PC-3 (cell line): ENCODE measurements around the gene RPL13A.

Source experiments
- CTCF ChIP-seq: fragments of 300-600 bp; sonication (generic); conservative IDR thresholded peaks from 2 replicates; pipeline ENCODE4 v1.5.1; 2017; ENCODE audit warnings: antibody characterized with exemption, low read depth, mild to moderate bottlenecking, low read length
- EZH2 ChIP-seq: fragments of 300-600 bp; sonication (generic); IDR thresholded peaks from one replicate; pipeline ENCODE4 v1.6.1; 2017; ENCODE audit warnings: antibody characterized with exemption, mild to moderate bottlenecking, low read length; ENCODE audit not compliant: unreplicated experiment

GRCh38 chr19:49520705-49521319 is 33.4 kb downstream of the RPL13A start:
- TF ChIP-seq CTCF (no peak), EZH2 (no peak)
